ENCODE results near the gene SMIM1. TPM values are rescaled to one million over a fixed set of nuclear protein-coding genes. Genes with fewer than 3 reads are reported as not detected.

SMIM1 gene
- total RNA-seq, 6 experiments from 2014 or later, result 2.6 to 8.7 (median 4.6) TPM

- TF ChIP-seq CTCF (IDR thresholded peaks at IDR 0.05), result no peak
- no peak for TF ChIP-seq POLR2A (IDR thresholded peaks at IDR 0.05)
- DNase-seq (no peak), ATAC-seq (no peak)
- H3K27ac ChIP-seq, result no peak overlapping the region
- WGBS (ENCODE audit: insufficient coverage, low coverage, low lambda C conversion rate, missing lambda C conversion rate), result 69% methylated on average over 3 of the region's 21 CpGs
- H3K4me3 ChIP-seq, result no peak overlapping the region
- H3K27me3 ChIP-seq, result no peaks in the 10 kb centered on the region
- intact Hi-C loops (cut with DNase I), result no loop called here
- peaks cover 0 to 33% (median 12%) of the 10 kb centered on the region in 4 donors for H3K4me1 ChIP-seq
- no peaks in the 10 kb centered on the region for H3K9me3 ChIP-seq
- H3K36me3 ChIP-seq, result peaks cover 0 to 26% (median 10%) of the 10 kb centered on the region in 4 donors
Observed at GRCh38 chr1:3776231-3776961, 3.8 kb downstream of the SMIM1 start.

- ATAC-seq (no peak), DNase-seq (no peak)
- H3K27ac ChIP-seq, result no peak overlapping the region
- WGBS (ENCODE audit: insufficient coverage, low coverage, low lambda C conversion rate, missing lambda C conversion rate), result no CpG with 5 or more reads among the region's 10 CpGs
- H3K4me3 ChIP-seq, result no peak overlapping the region
- TF ChIP-seq POLR2A (IDR thresholded peaks at IDR 0.05), result no peak
- TF ChIP-seq CTCF (IDR thresholded peaks at IDR 0.05), result no peak
- intact Hi-C loops (cut with DNase I), result no loop called here
- no peaks in the 10 kb centered on the region for H3K9me3 ChIP-seq
- H3K27me3 ChIP-seq, result no peaks in the 10 kb centered on the region
- H3K36me3 ChIP-seq, result peaks cover 0 to 33% (median 14%) of the 10 kb centered on the region in 4 donors
- H3K4me1 ChIP-seq, result peaks cover 0 to 27% (median 12%) of the 10 kb centered on the region in 4 donors
Observed at GRCh38 chr1:3777078-3777547, 4.6 kb downstream of the SMIM1 start.

GRCh38 chr1:3777647-3778589 is 5.4 kb downstream of the SMIM1 start:
- WGBS (ENCODE audit: insufficient coverage, low coverage, low lambda C conversion rate, missing lambda C conversion rate), result no CpG with 5 or more reads among the region's 20 CpGs
- no peak for TF ChIP-seq POLR2A (IDR thresholded peaks at IDR 0.05)
- no peak for TF ChIP-seq CTCF (IDR thresholded peaks at IDR 0.05)
- Histone ChIP-seq H3K36me3 (peaks cover 5 to 41% (median 21%) of the 10 kb centered on the region in 4 donors), H3K4me3 (no peak overlapping the region), H3K27ac (no peak overlapping the region), H3K9me3 (no peaks in the 10 kb centered on the region), H3K4me1 (peaks cover 0 to 26% (median 11%) of the 10 kb centered on the region in 4 donors), H3K27me3 (no peaks in the 10 kb centered on the region)
- DNase-seq, result peak in 1 of 3 donors; percentile 45
- no peak for ATAC-seq
- intact Hi-C loops (cut with DNase I), result no loop called here

GRCh38 chr1:3778590-3779264 is 6.2 kb downstream of the SMIM1 start:
- WGBS (ENCODE audit: insufficient coverage, low coverage, low lambda C conversion rate, missing lambda C conversion rate), result 81% methylated on average over 8 of the region's 14 CpGs
- peak in 1 of 3 donors; percentile 15 for DNase-seq
- Histone ChIP-seq H3K9me3 (no peaks in the 10 kb centered on the region), H3K4me3 (no peak overlapping the region), H3K27ac (no peak overlapping the region), H3K4me1 (peaks cover 0 to 25% (median 8%) of the 10 kb centered on the region in 4 donors), H3K27me3 (no peaks in the 10 kb centered on the region), H3K36me3 (peaks cover 5 to 49% (median 25%) of the 10 kb centered on the region in 4 donors)
- no peak for TF ChIP-seq POLR2A (IDR thresholded peaks at IDR 0.05)
- no peak for TF ChIP-seq CTCF (IDR thresholded peaks at IDR 0.05)
- intact Hi-C loops (cut with DNase I), result no loop called here
- ATAC-seq, result no peak

All from right lobe of liver (tissue), 6 donors.